NCI-H2171 treated with DMSO at 0.1 percent for 48 hours (cell line): ENCODE data around the gene TGIF2.
"Not testable (repeated sequence)": the region's sequence is repeated elsewhere in the genome, so short reads cannot be mapped to it uniquely, and the experiment has no call there.

Experiments
- DNase-seq: peaks from one replicate; lab custom pipeline; 2025; lab: John Stamatoyannopoulos, UW

The TGIF2 gene

GRCh38 chr20:36614781-36615557 lies 41.6 kb downstream of the TGIF2 start:
- DNase-seq = no peak

- DNase-seq = no peak
Measured at GRCh38 chr20:36620917-36621316, 47.5 kb downstream of the TGIF2 start.

GRCh38 chr20:36623444-36623843 lies 50.0 kb downstream of the TGIF2 start:
- no peak for DNase-seq

GRCh38 chr20:36624068-36624943 lies 50.9 kb downstream of the TGIF2 start:
- DNase-seq = no peak

GRCh38 chr20:36624944-36625324 lies 51.5 kb downstream of the TGIF2 start:
- no peak for DNase-seq

- no peak for DNase-seq
Measured at GRCh38 chr20:36628076-36628475, 54.7 kb downstream of the TGIF2 start.

GRCh38 chr20:36629719-36630681 lies 56.6 kb downstream of the TGIF2 start:
- no peak for DNase-seq

GRCh38 chr20:36631646-36632045 lies 58.2 kb downstream of the TGIF2 start:
- no peak for DNase-seq

GRCh38 chr20:36632147-36632486 lies 58.7 kb downstream of the TGIF2 start:
- no peak for DNase-seq

- no peak for DNase-seq
Measured at GRCh38 chr20:36632487-36633284, 59.3 kb downstream of the TGIF2 start.

GRCh38 chr20:36633285-36633772 lies 59.9 kb downstream of the TGIF2 start:
- no peak for DNase-seq

- DNase-seq = no peak
Measured at GRCh38 chr20:36634342-36634741, 60.9 kb downstream of the TGIF2 start.

GRCh38 chr20:36638876-36639400 lies 65.5 kb downstream of the TGIF2 start:
- not testable (repeated sequence) for DNase-seq

- no peak for DNase-seq
Measured at GRCh38 chr20:36641506-36641843, 68.1 kb downstream of the TGIF2 start.

GRCh38 chr20:36642136-36642535 lies 68.7 kb downstream of the TGIF2 start:
- DNase-seq = no peak
